Activated CD4-positive, alpha-beta T cell treated with anti-CD3 and anti-CD28 coated beads for 4 hours (primary cell): ENCODE data around the gene MACC1.
"Not testable (repeated sequence)": the region's sequence is repeated elsewhere in the genome, so short reads cannot be mapped to it uniquely, and the experiment has no call there.

Experiments
- DNase-seq, 2 donors: peaks; one replicate each; pipeline ENCODE4 v3.0.0-alpha.2; 2020

MACC1 gene

GRCh38 chr7:20229081-20229480 is 11.9 kb upstream of the MACC1 start:
- DNase-seq: no peak

GRCh38 chr7:20228654-20229053 is 11.5 kb upstream of the MACC1 start:
- DNase-seq: no peak

- DNase-seq: no peak
Measured at GRCh38 chr7:20227291-20227795, 10.2 kb upstream of the MACC1 start.

- DNase-seq: no peak
Measured at GRCh38 chr7:20226860-20227259, 9.7 kb upstream of the MACC1 start.

- DNase-seq: no peak
Measured at GRCh38 chr7:20225384-20225783, 8.2 kb upstream of the MACC1 start.

- DNase-seq: no peak
Measured at GRCh38 chr7:20224025-20224424, 6.8 kb upstream of the MACC1 start.

GRCh38 chr7:20223356-20223755 is 6.2 kb upstream of the MACC1 start:
- no peak for DNase-seq

- DNase-seq: no peak
Measured at GRCh38 chr7:20222219-20222828, 5.1 kb upstream of the MACC1 start.

- no peak for DNase-seq
Measured at GRCh38 chr7:20220921-20221547, 3.9 kb upstream of the MACC1 start.

- DNase-seq: no peak
Measured at GRCh38 chr7:20220293-20220761, 3.1 kb upstream of the MACC1 start.

- DNase-seq: no peak
Measured at GRCh38 chr7:20219446-20220292, 2.5 kb upstream of the MACC1 start.

GRCh38 chr7:20219062-20219445 is 1.9 kb upstream of the MACC1 start:
- DNase-seq: no peak

- no peak for DNase-seq
Measured at GRCh38 chr7:20218279-20218678, 1.1 kb upstream of the MACC1 start.

GRCh38 chr7:20216406-20217036 is 663 bp downstream of the MACC1 start:
- no peak for DNase-seq

- DNase-seq: no peak
Measured at GRCh38 chr7:20214921-20215669, 2.1 kb downstream of the MACC1 start.

- no peak for DNase-seq
Measured at GRCh38 chr7:20214132-20214531, 3.1 kb downstream of the MACC1 start.

- no peak for DNase-seq
Measured at GRCh38 chr7:20213378-20213777, 3.8 kb downstream of the MACC1 start.

- DNase-seq: no peak
Measured at GRCh38 chr7:20211376-20211775, 5.8 kb downstream of the MACC1 start.

- no peak for DNase-seq
Measured at GRCh38 chr7:20208651-20209307, 8.4 kb downstream of the MACC1 start.

- DNase-seq: not testable (repeated sequence)
Measured at GRCh38 chr7:20207811-20208210, 9.4 kb downstream of the MACC1 start.

GRCh38 chr7:20206104-20206896 is 10.9 kb downstream of the MACC1 start:
- DNase-seq: no peak
